Mesendoderm (in vitro differentiated cells): ENCODE data around the gene LYSMD1.
A peak's percentile ranks its signal among the peaks of the same experiment; 100 is the strongest.

Source experiments
- DNase-seq: peaks from one replicate; pipeline ENCODE4 v3.0.0; 2013
- H2AK5ac ChIP-seq: 2 replicates; pipeline ENCODE4 v1.6.1; 2013; ENCODE audit warnings: low read length, inconsistent platforms
- H2BK120ac ChIP-seq: 2 replicates; pipeline ENCODE4 v1.6.1; 2013; ENCODE audit warnings: low read depth, mild to moderate bottlenecking, low read length, moderate library complexity, mixed read lengths
- H2BK15ac ChIP-seq: replicated peaks from 2 replicates; pipeline ENCODE4 v1.6.1; 2013; ENCODE audit warnings: low read depth, mild to moderate bottlenecking, moderate library complexity
- H2BK5ac ChIP-seq: 2 replicates; pipeline ENCODE4 v1.6.1; 2013; ENCODE audit warnings: low read length, inconsistent platforms
- H3K18ac ChIP-seq: 2 replicates; pipeline ENCODE4 v1.6.1; 2013; ENCODE audit warnings: mild to moderate bottlenecking, low read length, mixed read lengths
- H3K23ac ChIP-seq: one replicate; pipeline ENCODE4 v1.6.1; 2013; ENCODE audit warnings: low read length
- H3K27ac ChIP-seq: 2 replicates; pipeline ENCODE4 v1.5.1; 2013; ENCODE audit warnings: low read depth, mild to moderate bottlenecking, inconsistent platforms, low read length, moderate library complexity
- H3K27me3 ChIP-seq: 2 replicates; pipeline ENCODE4 v1.6.1; 2013; ENCODE audit warnings: low read length, control low read depth, mild to moderate bottlenecking, inconsistent platforms; ENCODE audit not compliant: insufficient read depth, poor library complexity
- H3K36me3 ChIP-seq: 2 replicates; pipeline ENCODE4 v1.6.1; 2013; ENCODE audit warnings: low read length, inconsistent platforms; ENCODE audit not compliant: control insufficient read depth, insufficient read depth
- H3K4ac ChIP-seq: one replicate; pipeline ENCODE4 v1.6.1; 2013; ENCODE audit warnings: low read depth, mild to moderate bottlenecking, low read length, moderate library complexity
- H3K4me1 ChIP-seq: 2 replicates; pipeline ENCODE4 v1.6.1; 2013; ENCODE audit warnings: low read depth, low read length, inconsistent platforms; ENCODE audit not compliant: control insufficient read depth
- H3K4me2 ChIP-seq: 2 replicates; pipeline ENCODE4 v1.6.1; 2013; ENCODE audit warnings: low read length
- H3K4me3 ChIP-seq: 2 replicates; pipeline ENCODE4 v1.5.1; 2013; ENCODE audit warnings: mild to moderate bottlenecking, low read length
- H3K56ac ChIP-seq: one replicate; pipeline ENCODE4 v1.6.1; 2013; ENCODE audit warnings: low read length
- H3K79me1 ChIP-seq: 2 replicates; pipeline ENCODE4 v1.6.1; 2013; ENCODE audit warnings: low read length, inconsistent platforms
- H3K79me2 ChIP-seq: 2 replicates; pipeline ENCODE4 v1.6.1; 2013; ENCODE audit warnings: mild to moderate bottlenecking, low read length; ENCODE audit not compliant: control insufficient read depth, insufficient read depth
- H3K9ac ChIP-seq: 2 replicates; pipeline ENCODE4 v1.6.1; 2013; ENCODE audit warnings: low read length, inconsistent platforms
- H4K5ac ChIP-seq: one replicate; pipeline ENCODE4 v1.6.1; 2013; ENCODE audit warnings: low read length
- H4K8ac ChIP-seq: one replicate; pipeline ENCODE4 v1.6.1; 2013; ENCODE audit warnings: low read depth, mild to moderate bottlenecking, control low read depth, low read length, moderate library complexity
- WGBS: extraction: QIAGEN DNeasy Blood & Tissue Kit; methylation state at CpG from one replicate; pipeline ENCODE4 v1.1.7; 2013; ENCODE audit warnings: low lambda C conversion rate, missing lambda C conversion rate; ENCODE audit not compliant: insufficient coverage; ENCODE audit errors: extremely low coverage; 5-methylcytosine and 5-hydroxymethylcytosine counted together

Gene LYSMD1

DNA sequence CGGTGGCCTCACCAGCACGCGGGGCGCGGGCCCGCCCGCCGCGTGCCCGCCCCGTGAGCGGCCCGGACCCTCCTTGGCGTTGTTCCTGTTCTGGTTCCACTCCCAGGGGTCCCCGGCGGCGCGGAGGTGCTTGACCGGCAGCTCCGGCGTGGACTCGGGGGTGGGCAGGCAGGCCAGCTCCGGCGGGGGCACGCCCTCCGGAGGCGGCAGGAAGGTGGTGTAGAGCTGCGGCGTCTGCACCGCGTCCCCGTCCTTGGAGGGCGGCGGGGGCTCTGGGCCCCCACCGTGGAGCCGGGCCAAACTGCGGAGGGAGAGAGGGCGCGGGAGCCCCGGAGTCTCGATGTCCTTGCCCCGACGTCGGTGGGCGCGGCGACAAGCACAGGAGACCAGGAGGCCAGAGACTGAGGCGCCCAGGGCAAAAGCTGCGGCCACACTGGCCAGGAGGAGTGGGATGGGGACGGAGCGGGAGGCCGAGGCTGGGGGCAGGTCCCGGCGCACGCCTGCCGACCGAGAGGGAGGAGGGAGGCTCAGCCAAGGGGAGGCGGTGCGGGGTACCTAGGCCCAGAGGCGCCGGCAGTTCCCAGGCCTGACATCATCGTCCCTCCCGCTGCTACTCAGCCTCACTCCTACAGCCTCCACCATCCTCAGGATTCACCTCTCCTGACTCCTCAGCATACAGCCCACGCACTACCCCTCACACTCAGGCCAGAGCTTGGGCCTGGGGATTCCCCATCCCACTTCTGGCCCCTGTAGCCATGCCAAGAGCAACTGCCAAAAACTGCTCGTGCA lies 32.5 kb downstream of the LYSMD1 start:
- DNase-seq: peak; percentile 70

DNA sequence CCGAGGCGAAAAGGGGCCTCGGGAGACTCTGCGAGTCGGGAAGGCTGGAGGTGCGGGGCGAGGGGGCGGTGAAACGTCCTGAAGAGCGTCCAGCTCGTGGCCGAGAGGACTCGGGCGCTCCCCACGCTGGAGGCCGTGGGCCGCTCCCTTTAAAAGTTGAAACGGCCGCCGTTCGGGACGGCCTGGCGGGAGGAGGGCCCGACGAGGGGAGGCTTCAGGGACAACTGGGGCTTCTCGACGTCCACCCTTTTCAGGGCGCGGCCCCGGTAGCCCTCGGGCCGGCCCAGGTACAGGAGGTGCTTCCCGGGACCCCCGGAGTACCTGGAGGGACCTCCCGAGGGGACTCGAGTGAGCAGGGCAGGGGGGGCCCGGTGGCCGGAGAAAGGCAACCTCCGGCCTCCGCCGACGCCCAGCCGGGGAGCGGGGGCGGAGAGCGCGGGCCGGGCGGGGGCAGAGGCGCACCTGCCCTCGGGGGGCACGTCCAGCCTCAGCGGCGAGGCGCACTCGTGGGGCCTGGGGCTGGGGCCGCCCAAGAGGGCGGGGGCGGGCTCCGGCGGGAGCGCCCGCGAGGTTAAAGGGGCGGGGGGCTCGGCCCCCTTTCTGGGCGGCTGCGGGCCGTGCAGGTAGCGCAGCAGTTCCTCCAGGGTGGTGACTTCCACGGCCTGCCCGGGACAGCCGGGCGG lies 33.2 kb downstream of the LYSMD1 start:
- H3K79me1 ChIP-seq: no peaks in the 10 kb centered on the region
- H3K23ac ChIP-seq: no peak overlapping the region
- no peaks in the 10 kb centered on the region for H3K36me3 ChIP-seq
- peak overlapping the region; percentile 74 for H3K4ac ChIP-seq
- H3K4me2 ChIP-seq: peak overlapping the region; percentile 71
- no peak overlapping the region for H4K8ac ChIP-seq
- H3K4me3 ChIP-seq: no peak overlapping the region
- H3K18ac ChIP-seq: peak overlapping the region; percentile 88
- no peak overlapping the region for H2BK120ac ChIP-seq
- H2BK15ac ChIP-seq: no peak overlapping the region
- H3K27ac ChIP-seq: no peak overlapping the region
- DNase-seq: no peak
- WGBS: no CpG with 5 or more reads among the region's 74 CpGs
- no peak overlapping the region for H2AK5ac ChIP-seq
- H3K56ac ChIP-seq: peak overlapping the region; percentile 77
- H3K79me2 ChIP-seq: no peaks in the 10 kb centered on the region
- H3K4me1 ChIP-seq: no peaks in the 10 kb centered on the region
- H2BK5ac ChIP-seq: no peak overlapping the region
- no peak overlapping the region for H4K5ac ChIP-seq
- peak overlapping the region; percentile 84 for H3K9ac ChIP-seq
- H3K27me3 ChIP-seq: no peaks in the 10 kb centered on the region

More for the DNA sequence above, 32.5 kb downstream of the LYSMD1 start:
- no CpG with 5 or more reads among the region's 65 CpGs for WGBS
- Histone ChIP-seq H2BK120ac (no peak overlapping the region), H2BK5ac (no peak overlapping the region), H3K4me1 (no peaks in the 10 kb centered on the region), H3K4me3 (no peak overlapping the region), H3K36me3 (no peaks in the 10 kb centered on the region), H3K56ac (peak overlapping the region; percentile 77), H4K8ac (no peak overlapping the region), H3K79me1 (no peaks in the 10 kb centered on the region), H2BK15ac (no peak overlapping the region), H3K23ac (no peak overlapping the region), H2AK5ac (no peak overlapping the region), H4K5ac (no peak overlapping the region), H3K27ac (no peak overlapping the region), H3K18ac (no peak overlapping the region), H3K79me2 (no peaks in the 10 kb centered on the region), H3K27me3 (no peaks in the 10 kb centered on the region), H3K4ac (peak overlapping the region; percentile 74), H3K4me2 (peak overlapping the region; percentile 57), H3K9ac (peak overlapping the region; percentile 65)

DNA sequence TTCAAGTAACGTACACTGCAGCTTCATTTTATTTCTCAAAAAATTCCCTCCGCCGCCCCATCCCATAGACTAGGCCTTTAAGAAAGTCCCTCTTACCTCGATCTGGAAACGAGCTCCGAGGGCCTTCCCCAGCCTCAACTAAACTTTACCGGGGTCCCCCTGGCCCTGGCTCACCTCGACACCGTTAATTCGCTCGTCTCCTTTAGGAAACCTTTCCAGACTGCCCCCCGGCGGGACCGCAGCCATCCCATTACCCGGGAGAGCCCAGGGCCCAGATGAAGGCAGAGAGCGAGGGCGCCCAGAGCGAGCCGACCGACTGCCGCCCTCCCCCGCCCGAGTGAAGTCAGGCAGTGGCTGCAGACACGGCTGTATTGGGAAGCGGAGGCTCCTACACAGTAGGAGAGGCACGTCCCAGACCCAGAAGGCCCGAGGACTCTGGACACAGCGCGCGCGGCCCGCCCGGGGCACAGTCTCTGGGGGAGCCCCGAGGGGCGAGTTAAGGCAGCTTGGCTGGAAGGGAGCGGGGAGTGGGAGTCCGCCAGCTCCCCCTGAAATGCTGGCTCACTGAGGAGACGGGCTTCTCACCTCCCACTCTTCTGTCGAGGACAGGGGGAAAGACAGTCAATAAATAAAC lies 33.9 kb downstream of the LYSMD1 start:
- Histone ChIP-seq H3K27ac (peak overlapping the region; percentile 30), H2AK5ac (no peak overlapping the region), H3K56ac (peak overlapping the region; percentile 77), H2BK15ac (no peak overlapping the region), H3K36me3 (no peaks in the 10 kb centered on the region), H3K79me2 (no peaks in the 10 kb centered on the region), H3K18ac (peak overlapping the region; percentile 88), H3K9ac (peak overlapping the region; percentile 84), H3K4me1 (no peaks in the 10 kb centered on the region), H4K5ac (no peak overlapping the region), H3K4me2 (peak overlapping the region; percentile 71), H4K8ac (peak overlapping the region; percentile 28), H3K23ac (no peak overlapping the region), H2BK5ac (no peak overlapping the region), H3K79me1 (no peaks in the 10 kb centered on the region), H3K27me3 (no peaks in the 10 kb centered on the region), H3K4me3 (peak overlapping the region; percentile 15), H3K4ac (no peak overlapping the region), H2BK120ac (no peak overlapping the region)
- DNase-seq: peak; percentile 77
- no CpG with 5 or more reads among the region's 39 CpGs for WGBS

DNA sequence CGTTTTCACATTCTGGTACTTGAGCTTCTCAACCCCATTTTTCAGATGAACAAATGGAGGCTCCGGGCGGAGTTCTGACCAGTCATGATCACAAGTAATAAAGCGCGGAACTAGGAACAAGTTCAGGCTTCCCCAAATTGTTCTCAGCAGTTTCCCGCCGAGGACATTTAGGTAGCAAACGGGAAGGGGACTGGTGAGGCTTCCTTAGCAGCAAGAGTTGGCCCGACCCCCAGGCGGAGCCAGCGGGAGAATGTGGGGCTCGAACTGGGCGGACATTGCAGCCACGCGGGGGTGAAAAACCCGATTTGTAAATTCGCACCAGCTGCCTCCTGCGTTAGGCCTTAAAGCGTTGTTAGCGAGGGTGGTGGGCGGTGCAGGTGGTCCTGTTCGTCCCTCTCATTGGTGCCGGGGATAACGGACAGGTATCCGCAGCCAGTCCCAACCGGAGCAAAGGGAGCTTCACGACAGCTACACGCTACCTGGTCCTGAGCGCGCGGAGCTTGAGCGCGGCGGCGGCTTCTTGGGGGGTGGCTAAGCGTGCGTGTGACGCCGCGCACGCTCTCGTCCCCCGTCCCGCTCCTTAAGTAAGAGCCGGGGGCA lies 34.6 kb downstream of the LYSMD1 start:
- H2AK5ac ChIP-seq: no peak overlapping the region
- no peak overlapping the region for H4K5ac ChIP-seq
- no peaks in the 10 kb centered on the region for H3K4me1 ChIP-seq
- H3K79me2 ChIP-seq: no peaks in the 10 kb centered on the region
- no peak overlapping the region for H3K23ac ChIP-seq
- H3K36me3 ChIP-seq: no peaks in the 10 kb centered on the region
- peak overlapping the region; percentile 84 for H3K9ac ChIP-seq
- peak overlapping the region; percentile 45 for H3K4ac ChIP-seq
- no peaks in the 10 kb centered on the region for H3K27me3 ChIP-seq
- H4K8ac ChIP-seq: no peak overlapping the region
- H3K18ac ChIP-seq: peak overlapping the region; percentile 55
- no CpG with 5 or more reads among the region's 45 CpGs for WGBS
- no peak overlapping the region for H3K27ac ChIP-seq
- no peak overlapping the region for H2BK15ac ChIP-seq
- H2BK5ac ChIP-seq: no peak overlapping the region
- no peak overlapping the region for H2BK120ac ChIP-seq
- no peak overlapping the region for H3K4me3 ChIP-seq
- DNase-seq: peak; percentile 99
- H3K56ac ChIP-seq: peak overlapping the region; percentile 87
- peak overlapping the region; percentile 77 for H3K4me2 ChIP-seq
- no peaks in the 10 kb centered on the region for H3K79me1 ChIP-seq

DNA sequence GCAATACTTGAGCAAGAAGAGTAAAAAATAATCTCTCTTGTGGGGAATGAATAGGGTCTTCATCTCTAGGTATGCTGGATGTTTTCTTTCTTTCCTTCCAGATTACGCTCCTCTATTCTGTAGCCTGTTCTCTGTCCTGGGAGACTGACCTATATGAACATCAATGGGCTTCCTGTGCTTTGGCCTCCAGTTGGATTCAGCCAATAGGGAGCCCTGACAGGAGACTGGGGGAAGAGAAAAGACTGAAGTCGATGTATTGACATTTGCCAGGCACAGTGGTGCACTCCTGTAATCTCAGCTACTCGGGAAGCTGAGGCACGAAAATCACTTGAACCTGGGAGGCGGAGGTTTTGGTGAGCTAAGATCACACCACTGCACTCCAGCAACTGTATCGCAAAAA lies 36.9 kb downstream of the LYSMD1 start:
- peak; percentile 34 for DNase-seq
- H3K4ac ChIP-seq: no peak overlapping the region
- H4K5ac ChIP-seq: no peak overlapping the region
- H2BK5ac ChIP-seq: no peak overlapping the region
- no peak overlapping the region for H2BK120ac ChIP-seq
- no peaks in the 10 kb centered on the region for H3K27me3 ChIP-seq
- H3K4me1 ChIP-seq: peaks cover 2% of the 10 kb centered on the region
- H3K27ac ChIP-seq: no peak overlapping the region
- H2BK15ac ChIP-seq: no peak overlapping the region
- H3K23ac ChIP-seq: no peak overlapping the region
- no peak overlapping the region for H3K4me2 ChIP-seq
- H3K56ac ChIP-seq: no peak overlapping the region
- H3K4me3 ChIP-seq: no peak overlapping the region
- H3K9ac ChIP-seq: no peak overlapping the region
- H3K36me3 ChIP-seq: no peaks in the 10 kb centered on the region
- H3K79me1 ChIP-seq: no peaks in the 10 kb centered on the region
- no CpG with 5 or more reads among the region's 6 CpGs for WGBS
- H3K18ac ChIP-seq: no peak overlapping the region
- no peak overlapping the region for H4K8ac ChIP-seq
- no peak overlapping the region for H2AK5ac ChIP-seq
- H3K79me2 ChIP-seq: no peaks in the 10 kb centered on the region
